Measurements from ENCODE around the gene SDK2.

Gene SDK2

GRCh38 chr17:73634629-73635028, 9.6 kb downstream of the SDK2 start:
- no peak for DNase-seq (ENCODE audit: low spot score)

- no peak for DNase-seq (ENCODE audit: low spot score)
Measured at GRCh38 chr17:73633736-73634135, 10.5 kb downstream of the SDK2 start.

GRCh38 chr17:73632513-73632912, 11.7 kb downstream of the SDK2 start:
- no peak for DNase-seq (ENCODE audit: low spot score)

GRCh38 chr17:73630965-73631595, 13.2 kb downstream of the SDK2 start:
- DNase-seq (ENCODE audit: low spot score) = no peak

GRCh38 chr17:73630531-73630930, 13.7 kb downstream of the SDK2 start:
- no peak for DNase-seq (ENCODE audit: low spot score)

- DNase-seq (ENCODE audit: low spot score) = no peak
Measured at GRCh38 chr17:73628642-73629552, 15.3 kb downstream of the SDK2 start.

GRCh38 chr17:73625991-73626673, 18.1 kb downstream of the SDK2 start:
- no peak for DNase-seq (ENCODE audit: low spot score)

GRCh38 chr17:73625006-73625405, 19.2 kb downstream of the SDK2 start:
- DNase-seq (ENCODE audit: low spot score) = no peak

GRCh38 chr17:73624496-73624988, 19.7 kb downstream of the SDK2 start:
- no peak for DNase-seq (ENCODE audit: low spot score)

GRCh38 chr17:73623818-73624217, 20.4 kb downstream of the SDK2 start:
- DNase-seq (ENCODE audit: low spot score) = no peak

- DNase-seq (ENCODE audit: low spot score) = no peak
Measured at GRCh38 chr17:73623247-73623646, 21.0 kb downstream of the SDK2 start.

GRCh38 chr17:73622381-73622780, 21.9 kb downstream of the SDK2 start:
- no peak for DNase-seq (ENCODE audit: low spot score)

- DNase-seq (ENCODE audit: low spot score) = no peak
Measured at GRCh38 chr17:73621685-73622084, 22.6 kb downstream of the SDK2 start.

GRCh38 chr17:73620414-73620813, 23.8 kb downstream of the SDK2 start:
- no peak for DNase-seq (ENCODE audit: low spot score)

GRCh38 chr17:73617501-73617900, 26.7 kb downstream of the SDK2 start:
- no peak for DNase-seq (ENCODE audit: low spot score)

- DNase-seq (ENCODE audit: low spot score) = no peak
Measured at GRCh38 chr17:73616873-73617404, 27.3 kb downstream of the SDK2 start.

- DNase-seq (ENCODE audit: low spot score) = no peak
Measured at GRCh38 chr17:73616120-73616872, 27.9 kb downstream of the SDK2 start.

- DNase-seq (ENCODE audit: low spot score) = no peak
Measured at GRCh38 chr17:73614256-73614655, 30.0 kb downstream of the SDK2 start.

GRCh38 chr17:73613271-73614233, 30.7 kb downstream of the SDK2 start:
- DNase-seq (ENCODE audit: low spot score) = no peak

- DNase-seq (ENCODE audit: low spot score) = no peak
Measured at GRCh38 chr17:73612031-73612472, 32.2 kb downstream of the SDK2 start.

Data from germinal center (tissue), 1 donor.